ENCODE data around the gene CCDC73. TPM values are rescaled to one million over a fixed set of nuclear protein-coding genes. Genes with fewer than 3 reads are reported as not detected.
"Not testable (repeated sequence)": the region's sequence is repeated elsewhere in the genome, so short reads cannot be mapped to it uniquely, and the experiment has no call there.

Gene CCDC73
- polyA plus RNA-seq, 4 donors, result 0.01 to 0.09 TPM; not detected in 2

DNA sequence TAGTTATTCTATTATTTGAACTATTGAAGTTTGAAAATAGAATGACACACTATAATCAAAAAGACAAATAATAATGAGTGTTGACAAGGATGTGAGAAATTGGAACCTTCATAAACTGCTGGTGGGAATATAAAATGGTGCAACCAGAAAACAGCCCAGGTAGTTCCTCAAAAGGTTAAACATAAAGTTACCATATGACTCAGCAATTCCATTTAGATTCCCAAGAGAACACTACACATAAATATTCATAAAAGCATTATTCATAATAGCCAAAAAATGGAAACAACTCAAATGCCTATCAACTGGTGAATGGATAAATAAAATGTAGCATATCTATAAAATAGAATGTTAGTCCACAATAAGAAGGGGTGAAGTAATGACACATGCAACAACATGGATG lies 21.7 kb downstream of the CCDC73 start:
- H3K36me3 ChIP-seq (ENCODE audit: control insufficient read depth in 3 of 3, insufficient read depth in 2 of 3, low read depth in 1 of 3, low read length in 3 of 3), result no peaks in the 10 kb centered on the region
- DNase-seq (no peak), FAIRE-seq (no peak)
- no peaks in the 10 kb centered on the region for H3K9me3 ChIP-seq (ENCODE audit: control insufficient read depth in 2 of 2, insufficient read depth in 1 of 2, low read depth in 1 of 2, low read length in 1 of 2)
- no peak overlapping the region for H3K4me3 ChIP-seq (ENCODE audit: low read depth in 1 of 3, low read length in 3 of 3)
- no peaks in the 10 kb centered on the region for H3K4me1 ChIP-seq (ENCODE audit: control insufficient read depth in 3 of 3, insufficient read depth in 2 of 3, low read depth in 1 of 3, low read length in 2 of 3)
- H3K27me3 ChIP-seq (ENCODE audit: control insufficient read depth in 3 of 3, insufficient read depth in 3 of 3, low read length in 3 of 3), result no peaks in the 10 kb centered on the region
- H3K27ac ChIP-seq (ENCODE audit: low read depth in 1 of 3, low read length in 2 of 3), result no peak overlapping the region

DNA sequence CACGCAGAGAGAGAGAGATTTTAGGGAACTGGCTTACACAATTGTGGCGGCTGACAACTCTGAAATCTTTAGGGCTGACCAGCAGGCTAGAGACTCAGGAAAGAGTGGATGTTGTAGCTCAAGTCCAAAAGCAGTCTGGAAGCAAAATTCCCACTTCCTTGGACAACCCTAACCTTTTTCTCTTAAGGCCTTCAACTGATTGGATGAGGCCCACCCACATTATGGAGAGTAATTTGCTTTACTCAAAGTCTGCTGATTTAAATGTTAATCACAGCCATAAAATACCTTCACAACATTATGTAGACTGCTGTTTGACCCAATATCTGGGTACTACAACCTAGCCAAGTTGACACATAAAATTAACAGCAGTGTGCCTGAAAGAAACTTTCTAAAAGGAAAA lies 32.7 kb downstream of the CCDC73 start:
- H3K27me3 ChIP-seq (ENCODE audit: control insufficient read depth in 3 of 3, insufficient read depth in 3 of 3, low read length in 3 of 3); H3K4me1 ChIP-seq (ENCODE audit: control insufficient read depth in 3 of 3, insufficient read depth in 2 of 3, low read depth in 1 of 3, low read length in 2 of 3); DNase-seq; H3K36me3 ChIP-seq (ENCODE audit: control insufficient read depth in 3 of 3, insufficient read depth in 2 of 3, low read depth in 1 of 3, low read length in 3 of 3); H3K27ac ChIP-seq (ENCODE audit: low read depth in 1 of 3, low read length in 2 of 3); H3K4me3 ChIP-seq (ENCODE audit: low read depth in 1 of 3, low read length in 3 of 3); H3K9me3 ChIP-seq (ENCODE audit: control insufficient read depth in 2 of 2, insufficient read depth in 1 of 2, low read depth in 1 of 2, low read length in 1 of 2); FAIRE-seq: not testable (repeated sequence)
- 82 to 97% (median 93%) methylated on average over 2 of the region's 2 CpGs for WGBS, 3 donors

DNA sequence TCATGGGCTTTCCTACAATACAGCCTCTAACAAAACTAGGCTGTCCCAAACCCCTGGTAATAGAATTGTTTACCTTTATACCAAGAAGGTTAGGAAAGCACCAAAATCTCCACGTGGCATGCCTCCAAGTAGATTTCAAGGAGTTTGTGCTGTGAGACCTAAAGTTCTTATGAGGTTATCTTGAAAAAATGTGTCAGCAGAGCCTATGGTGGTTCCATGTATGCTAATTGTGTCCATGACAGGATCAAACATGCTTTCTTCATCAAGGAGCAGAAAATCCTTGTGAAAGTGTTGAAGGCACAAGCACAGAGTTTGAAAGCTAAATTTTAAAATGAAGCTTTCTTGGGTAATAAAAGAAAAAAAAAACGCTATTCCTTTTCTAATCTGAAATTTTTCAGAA lies 36.2 kb downstream of the CCDC73 start:
- Histone ChIP-seq H3K27ac (ENCODE audit: low read depth in 1 of 3, low read length in 2 of 3) (no peak overlapping the region), H3K4me1 (ENCODE audit: control insufficient read depth in 3 of 3, insufficient read depth in 2 of 3, low read depth in 1 of 3, low read length in 2 of 3) (no peaks in the 10 kb centered on the region), H3K36me3 (ENCODE audit: control insufficient read depth in 3 of 3, insufficient read depth in 2 of 3, low read depth in 1 of 3, low read length in 3 of 3) (no peaks in the 10 kb centered on the region), H3K4me3 (ENCODE audit: low read depth in 1 of 3, low read length in 3 of 3) (no peak overlapping the region), H3K27me3 (ENCODE audit: control insufficient read depth in 3 of 3, insufficient read depth in 3 of 3, low read length in 3 of 3) (no peaks in the 10 kb centered on the region), H3K9me3 (ENCODE audit: control insufficient read depth in 2 of 2, insufficient read depth in 1 of 2, low read depth in 1 of 2, low read length in 1 of 2) (no peaks in the 10 kb centered on the region)
- DNase-seq (no peak), FAIRE-seq (no peak)
- WGBS, 3 donors, result 57 to 60% (median 59%) methylated on average over 2 of the region's 2 CpGs

DNA sequence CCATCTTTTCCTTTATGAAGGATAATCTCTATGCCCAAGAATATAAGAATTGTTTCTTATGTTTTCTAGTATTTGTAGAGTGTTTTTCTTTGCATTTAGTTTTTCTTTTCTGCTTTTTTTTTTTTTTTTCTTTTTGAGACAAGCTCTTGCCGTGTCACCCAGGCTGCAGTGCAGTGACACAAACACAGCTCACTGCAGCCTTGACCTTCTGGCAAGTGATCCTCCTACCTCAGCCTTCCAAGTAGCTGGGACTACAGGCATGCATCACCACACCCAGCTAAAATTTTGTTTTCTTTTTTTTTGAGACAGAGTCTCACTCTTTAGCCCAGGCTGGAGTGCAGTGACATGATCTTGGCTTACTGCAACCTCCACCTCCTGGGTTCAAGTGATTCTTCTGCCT lies 41.3 kb downstream of the CCDC73 start:
- H3K36me3 ChIP-seq (ENCODE audit: control insufficient read depth in 3 of 3, insufficient read depth in 2 of 3, low read depth in 1 of 3, low read length in 3 of 3); H3K27ac ChIP-seq (ENCODE audit: low read depth in 1 of 3, low read length in 2 of 3); DNase-seq; H3K4me3 ChIP-seq (ENCODE audit: low read depth in 1 of 3, low read length in 3 of 3); H3K4me1 ChIP-seq (ENCODE audit: control insufficient read depth in 3 of 3, insufficient read depth in 2 of 3, low read depth in 1 of 3, low read length in 2 of 3); H3K9me3 ChIP-seq (ENCODE audit: control insufficient read depth in 2 of 2, insufficient read depth in 1 of 2, low read depth in 1 of 2, low read length in 1 of 2); FAIRE-seq; H3K27me3 ChIP-seq (ENCODE audit: control insufficient read depth in 3 of 3, insufficient read depth in 3 of 3, low read length in 3 of 3): not testable (repeated sequence)
- 73 to 85% (median 82%) methylated on average over 1 of the region's 1 CpG for WGBS, 3 donors

DNA sequence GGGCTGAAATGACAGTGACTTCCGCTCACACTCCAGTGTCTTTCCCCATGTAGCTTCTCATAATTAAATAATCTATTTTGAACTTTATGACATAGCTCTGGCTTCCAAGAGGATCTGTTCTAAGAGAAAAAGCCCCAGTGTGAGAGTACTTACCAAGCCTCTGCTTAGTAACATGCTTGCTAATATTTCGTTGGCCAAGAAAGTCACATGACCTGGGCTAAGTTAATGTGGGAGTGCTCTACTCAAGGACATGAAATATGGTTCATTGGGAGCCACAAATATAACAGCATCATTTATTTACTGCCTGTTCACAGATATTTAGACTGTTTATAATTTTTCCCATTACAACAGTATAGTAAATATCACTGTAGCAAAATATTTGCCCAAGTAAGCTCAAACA lies 42.5 kb downstream of the CCDC73 start:
- no peak overlapping the region for H3K4me3 ChIP-seq (ENCODE audit: low read depth in 1 of 3, low read length in 3 of 3)
- FAIRE-seq (no peak), DNase-seq (no peak)
- 82 to 91% (median 90%) methylated on average over 2 of the region's 2 CpGs for WGBS, 3 donors
- H3K36me3 ChIP-seq (ENCODE audit: control insufficient read depth in 3 of 3, insufficient read depth in 2 of 3, low read depth in 1 of 3, low read length in 3 of 3), result no peaks in the 10 kb centered on the region
- no peaks in the 10 kb centered on the region for H3K4me1 ChIP-seq (ENCODE audit: control insufficient read depth in 3 of 3, insufficient read depth in 2 of 3, low read depth in 1 of 3, low read length in 2 of 3)
- no peak overlapping the region for H3K27ac ChIP-seq (ENCODE audit: low read depth in 1 of 3, low read length in 2 of 3)
- H3K9me3 ChIP-seq (ENCODE audit: control insufficient read depth in 2 of 2, insufficient read depth in 1 of 2, low read depth in 1 of 2, low read length in 1 of 2), result peaks cover 0 to 6% of the 10 kb centered on the region in 2 donors
- H3K27me3 ChIP-seq (ENCODE audit: control insufficient read depth in 3 of 3, insufficient read depth in 3 of 3, low read length in 3 of 3), result no peaks in the 10 kb centered on the region

DNA sequence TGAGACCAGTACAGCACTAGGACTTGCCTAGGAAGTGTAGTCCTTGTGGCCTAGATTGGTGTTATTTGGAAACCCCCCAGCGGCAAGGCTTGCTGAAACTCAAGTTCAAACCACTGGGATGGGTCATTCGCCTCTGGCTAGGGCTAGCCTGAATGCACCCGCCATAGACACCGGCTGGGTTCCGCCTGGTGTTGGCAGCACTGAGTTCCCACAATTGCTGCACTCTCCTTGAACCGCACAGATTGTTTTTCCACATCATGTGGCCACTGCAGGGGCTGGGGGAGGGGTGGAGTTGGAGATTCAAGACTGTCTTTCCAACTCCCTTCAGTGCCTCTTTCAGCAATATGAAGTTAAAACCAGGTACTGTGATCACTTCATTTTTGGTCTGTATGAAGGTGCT lies 43.1 kb downstream of the CCDC73 start:
- Histone ChIP-seq H3K27ac (ENCODE audit: low read depth in 1 of 3, low read length in 2 of 3) (no peak overlapping the region), H3K4me3 (ENCODE audit: low read depth in 1 of 3, low read length in 3 of 3) (no peak overlapping the region), H3K27me3 (ENCODE audit: control insufficient read depth in 3 of 3, insufficient read depth in 3 of 3, low read length in 3 of 3) (no peaks in the 10 kb centered on the region), H3K36me3 (ENCODE audit: control insufficient read depth in 3 of 3, insufficient read depth in 2 of 3, low read depth in 1 of 3, low read length in 3 of 3) (no peaks in the 10 kb centered on the region), H3K4me1 (ENCODE audit: control insufficient read depth in 3 of 3, insufficient read depth in 2 of 3, low read depth in 1 of 3, low read length in 2 of 3) (no peaks in the 10 kb centered on the region), H3K9me3 (ENCODE audit: control insufficient read depth in 2 of 2, insufficient read depth in 1 of 2, low read depth in 1 of 2, low read length in 1 of 2) (peaks cover 0 to 6% of the 10 kb centered on the region in 2 donors)
- DNase-seq, result no peak
- WGBS, 3 donors, result 80 to 90% (median 89%) methylated on average over 6 of the region's 6 CpGs
- no peak for FAIRE-seq

DNA sequence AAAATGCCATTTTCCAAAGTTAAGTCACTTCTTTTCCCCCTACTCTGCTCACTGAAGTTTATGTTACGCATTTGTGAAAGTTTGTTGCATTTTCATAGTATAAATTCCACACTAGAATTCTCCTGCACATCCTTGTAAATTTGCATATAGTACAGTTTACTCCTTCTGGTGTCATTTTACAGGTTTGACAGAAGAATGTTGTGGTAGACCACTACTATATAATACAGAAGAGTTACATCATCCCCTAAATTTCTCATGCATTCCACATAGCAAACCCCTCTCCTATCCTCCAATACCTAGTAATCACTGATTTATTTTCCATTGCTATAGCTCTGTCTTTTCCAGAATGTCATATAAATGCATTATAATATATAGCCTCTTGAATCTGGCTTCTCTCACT lies 64.5 kb downstream of the CCDC73 start:
- H3K9me3 ChIP-seq (ENCODE audit: control insufficient read depth in 2 of 2, insufficient read depth in 1 of 2, low read depth in 1 of 2, low read length in 1 of 2), result peaks cover 0 to 5% of the 10 kb centered on the region in 2 donors
- no peaks in the 10 kb centered on the region for H3K27me3 ChIP-seq (ENCODE audit: control insufficient read depth in 3 of 3, insufficient read depth in 3 of 3, low read length in 3 of 3)
- no peaks in the 10 kb centered on the region for H3K4me1 ChIP-seq (ENCODE audit: control insufficient read depth in 3 of 3, insufficient read depth in 2 of 3, low read depth in 1 of 3, low read length in 2 of 3)
- 91 to 97% (median 94%) methylated on average over 1 of the region's 1 CpG for WGBS, 3 donors
- no peak overlapping the region for H3K27ac ChIP-seq (ENCODE audit: low read depth in 1 of 3, low read length in 2 of 3)
- H3K36me3 ChIP-seq (ENCODE audit: control insufficient read depth in 3 of 3, insufficient read depth in 2 of 3, low read depth in 1 of 3, low read length in 3 of 3), result no peaks in the 10 kb centered on the region
- no peak for DNase-seq
- H3K4me3 ChIP-seq (ENCODE audit: low read depth in 1 of 3, low read length in 3 of 3), result no peak overlapping the region
- no peak for FAIRE-seq

DNA sequence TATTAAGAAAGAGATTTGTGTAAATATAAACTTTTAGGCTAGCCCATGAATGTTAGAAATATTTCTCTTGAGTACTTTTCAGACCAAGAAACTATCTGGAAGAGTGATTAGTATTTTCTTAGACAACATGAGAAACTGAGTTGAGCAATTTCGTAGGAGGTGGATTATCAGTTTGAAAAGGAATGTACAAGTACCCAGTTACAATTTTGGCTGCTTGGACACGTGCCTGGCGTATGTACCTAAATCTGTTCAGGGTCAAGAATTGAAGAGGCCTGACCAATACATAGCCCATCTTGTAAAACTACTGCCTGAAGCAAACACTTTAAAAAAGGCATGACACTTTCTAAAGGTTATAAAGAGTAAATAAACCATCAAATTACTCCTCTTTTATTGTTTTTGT lies 71.1 kb downstream of the CCDC73 start:
- 65 to 80% (median 70%) methylated on average over 3 of the region's 3 CpGs for WGBS, 3 donors
- H3K36me3 ChIP-seq (ENCODE audit: control insufficient read depth in 3 of 3, insufficient read depth in 2 of 3, low read depth in 1 of 3, low read length in 3 of 3), result no peaks in the 10 kb centered on the region

DNA sequence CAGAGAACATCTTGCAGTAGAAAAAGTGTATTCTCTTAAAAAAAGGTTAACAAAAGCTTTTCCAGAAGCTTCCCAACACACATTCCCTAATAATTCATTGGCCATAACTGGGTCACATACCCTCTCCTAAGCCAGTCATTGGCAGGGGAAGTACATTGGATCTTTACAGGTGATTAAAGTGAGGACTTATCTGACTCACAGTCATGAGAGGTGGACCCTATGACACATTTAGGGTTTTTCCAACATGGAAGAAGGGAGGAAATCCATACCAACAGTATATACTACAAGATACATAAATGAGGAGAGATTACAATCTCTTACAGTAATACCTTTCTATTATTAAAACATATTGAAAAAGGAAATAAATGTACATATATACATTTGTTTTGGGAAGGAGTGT lies 72.2 kb downstream of the CCDC73 start:
- DNase-seq (no peak), FAIRE-seq (no peak)
- no peaks in the 10 kb centered on the region for H3K36me3 ChIP-seq (ENCODE audit: control insufficient read depth in 3 of 3, insufficient read depth in 2 of 3, low read depth in 1 of 3, low read length in 3 of 3)
- H3K27me3 ChIP-seq (ENCODE audit: control insufficient read depth in 3 of 3, insufficient read depth in 3 of 3, low read length in 3 of 3), result no peaks in the 10 kb centered on the region
- no peak overlapping the region for H3K27ac ChIP-seq (ENCODE audit: low read depth in 1 of 3, low read length in 2 of 3)
- no peaks in the 10 kb centered on the region for H3K4me1 ChIP-seq (ENCODE audit: control insufficient read depth in 3 of 3, insufficient read depth in 2 of 3, low read depth in 1 of 3, low read length in 2 of 3)
- no peak overlapping the region for H3K4me3 ChIP-seq (ENCODE audit: low read depth in 1 of 3, low read length in 3 of 3)
- H3K9me3 ChIP-seq (ENCODE audit: control insufficient read depth in 2 of 2, insufficient read depth in 1 of 2, low read depth in 1 of 2, low read length in 1 of 2), result no peaks in the 10 kb centered on the region

More for the DNA sequence above, 71.1 kb downstream of the CCDC73 start:
- DNase-seq, result no peak
- Histone ChIP-seq H3K27me3 (ENCODE audit: control insufficient read depth in 3 of 3, insufficient read depth in 3 of 3, low read length in 3 of 3) (no peaks in the 10 kb centered on the region), H3K4me3 (ENCODE audit: low read depth in 1 of 3, low read length in 3 of 3) (no peak overlapping the region), H3K27ac (ENCODE audit: low read depth in 1 of 3, low read length in 2 of 3) (no peak overlapping the region), H3K9me3 (ENCODE audit: control insufficient read depth in 2 of 2, insufficient read depth in 1 of 2, low read depth in 1 of 2, low read length in 1 of 2) (no peaks in the 10 kb centered on the region), H3K4me1 (ENCODE audit: control insufficient read depth in 3 of 3, insufficient read depth in 2 of 3, low read depth in 1 of 3, low read length in 2 of 3) (no peaks in the 10 kb centered on the region)
- no peak for FAIRE-seq

All from small intestine (tissue), 7 donors.